K562 (cell line): Measurements from ENCODE around the gene ZDHHC17.

ENCODE experiments used
- CHD2 ChIP-seq: IDR thresholded peaks from 2 replicates; pipeline ENCODE4 v1.6.1; 2011; ENCODE audit warnings: low read depth, low read length
- FOSL1 ChIP-seq: fragments of 200-800 bp; sonication (Bioruptor generic); conservative IDR thresholded peaks from 2 replicates; pipeline ENCODE4 v1.6.1; 2016; ENCODE audit warnings: missing genetic modification characterization, missing compliant biosample characterization
- KLF16 ChIP-seq: IDR thresholded peaks from 2 replicates; pipeline ENCODE4 v1.6.1; 2016; ENCODE audit warnings: antibody characterized with exemption
- POLR2AphosphoS5 ChIP-seq: IDR thresholded peaks from 2 replicates; pipeline ENCODE4 v1.6.1; 2011; ENCODE audit warnings: mild to moderate bottlenecking, low read depth, low read length, moderate library complexity; ENCODE audit not compliant: control insufficient read depth, insufficient read depth
- SIN3A ChIP-seq, 2 experiments: fragments of 150-350 bp in 1 of 2; IDR thresholded peaks; 2 replicates each; pipeline ENCODE4 v1.6.1; 2011 to 2016; ENCODE audit warnings: borderline replicate concordance in 2 of 2, low read depth in 2 of 2, low read length in 2 of 2, mild to moderate bottlenecking in 2 of 2, moderate library complexity in 2 of 2; ENCODE audit not compliant: control insufficient read depth in 1 of 2
- TCF7 ChIP-seq: sonication (generic); IDR thresholded peaks from 2 replicates; pipeline ENCODE4 v1.6.1; 2016; ENCODE audit warnings: antibody characterized with exemption, borderline replicate concordance
- TF ChIP-seq, protein P1 (sequence below): sonication (generic); formaldehyde crosslinking; IDR thresholded peaks from 2 replicates; pipeline ENCODE4 v1.8.1; 2023; ENCODE audit warnings: mild to moderate bottlenecking, missing genetic modification reagents
- TF ChIP-seq, protein P2 (sequence below): fragments of 250-450 bp; sonication (Bioruptor Pico); IDR thresholded peaks from 2 replicates; pipeline ENCODE4 v1.8.0; 2021; ENCODE audit warnings: moderate library complexity, mild to moderate bottlenecking, inconsistent platforms
- TF ChIP-seq, protein P3 (sequence below): IDR thresholded peaks from 3 replicates; pipeline ENCODE4 v1.6.1; 2011; ENCODE audit warnings: borderline replicate concordance, mild to moderate bottlenecking; ENCODE audit not compliant: insufficient read length, insufficient read depth
- TF ChIP-seq, protein P4 (sequence below): sonication (generic); formaldehyde crosslinking; IDR thresholded peaks from 2 replicates; pipeline ENCODE4 v1.8.1; 2023; ENCODE audit warnings: mild to moderate bottlenecking, missing genetic modification reagents

DNA sequence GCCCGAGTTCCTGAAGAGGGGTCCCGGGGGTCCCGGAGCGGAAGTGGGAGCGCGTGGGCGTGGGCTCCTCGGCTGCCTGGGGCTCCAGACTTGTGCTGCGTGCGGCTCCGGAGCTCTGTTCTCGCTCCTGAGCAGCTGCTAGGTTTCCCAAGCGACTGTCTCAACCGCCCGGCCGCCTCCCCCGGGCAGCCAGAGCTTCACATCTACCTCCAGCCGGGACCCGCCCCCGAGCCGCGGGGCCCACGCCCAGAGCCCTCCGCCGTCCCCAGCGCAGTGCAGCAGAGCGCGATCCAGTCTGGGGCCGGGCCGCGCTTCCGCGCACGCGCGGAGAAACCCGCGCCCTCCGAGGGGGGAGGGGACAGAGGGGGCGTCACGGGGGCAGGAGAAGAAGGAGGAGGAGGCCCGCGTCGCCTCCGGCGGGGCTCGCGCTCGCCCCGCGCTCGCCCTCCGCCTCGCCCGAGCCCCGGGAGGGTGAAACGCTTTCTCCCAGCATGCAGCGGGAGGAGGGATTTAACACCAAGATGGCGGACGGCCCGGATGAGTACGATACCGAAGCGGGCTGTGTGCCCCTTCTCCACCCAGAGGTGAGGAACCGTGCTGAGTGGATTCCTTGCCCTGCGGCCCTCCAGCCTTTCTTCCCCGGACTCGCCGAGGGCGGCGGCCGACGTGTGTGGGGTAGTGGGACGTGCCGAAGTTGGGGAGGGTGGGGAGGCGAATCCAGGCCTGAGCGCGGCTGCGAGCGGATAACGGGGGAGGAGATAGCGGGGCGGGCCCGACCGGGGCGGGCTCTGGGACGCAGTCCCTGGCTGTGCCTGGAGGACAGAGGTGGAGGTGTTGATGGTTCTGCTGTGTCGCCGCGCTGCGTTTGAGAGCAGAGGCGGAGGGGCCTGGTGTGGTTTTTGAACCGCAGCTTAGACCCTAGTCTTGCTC is at the start of gene ZDHHC17:
- TF ChIP-seq SIN3A (IDR thresholded peaks at IDR 0.05; ENCODE audit: borderline replicate concordance in 2 of 2, control insufficient read depth in 1 of 2, low read depth in 2 of 2, low read length in 2 of 2) (peak; percentile 50 to 61; a peak in 2 of 4 replicates), POLR2AphosphoS5 (peak; percentile 67; the same call in 1 of the 2 replicates), FOSL1 (tag) (peak; percentile 32), CHD2 (no peak), KLF16 (0 out of 2 replicates have a peak, but pooled peaks have one; percentile 10), TCF7 (no peak)
- TF ChIP-seq, protein P1, sequence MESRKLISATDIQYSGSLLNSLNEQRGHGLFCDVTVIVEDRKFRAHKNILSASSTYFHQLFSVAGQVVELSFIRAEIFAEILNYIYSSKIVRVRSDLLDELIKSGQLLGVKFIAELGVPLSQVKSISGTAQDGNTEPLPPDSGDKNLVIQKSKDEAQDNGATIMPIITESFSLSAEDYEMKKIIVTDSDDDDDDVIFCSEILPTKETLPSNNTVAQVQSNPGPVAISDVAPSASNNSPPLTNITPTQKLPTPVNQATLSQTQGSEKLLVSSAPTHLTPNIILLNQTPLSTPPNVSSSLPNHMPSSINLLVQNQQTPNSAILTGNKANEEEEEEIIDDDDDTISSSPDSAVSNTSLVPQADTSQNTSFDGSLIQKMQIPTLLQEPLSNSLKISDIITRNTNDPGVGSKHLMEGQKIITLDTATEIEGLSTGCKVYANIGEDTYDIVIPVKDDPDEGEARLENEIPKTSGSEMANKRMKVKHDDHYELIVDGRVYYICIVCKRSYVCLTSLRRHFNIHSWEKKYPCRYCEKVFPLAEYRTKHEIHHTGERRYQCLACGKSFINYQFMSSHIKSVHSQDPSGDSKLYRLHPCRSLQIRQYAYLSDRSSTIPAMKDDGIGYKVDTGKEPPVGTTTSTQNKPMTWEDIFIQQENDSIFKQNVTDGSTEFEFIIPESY (CRISPR knock-in tag) = 0 out of 2 replicates have a peak, but pooled peaks have one; percentile 47
- TF ChIP-seq, protein P2, sequence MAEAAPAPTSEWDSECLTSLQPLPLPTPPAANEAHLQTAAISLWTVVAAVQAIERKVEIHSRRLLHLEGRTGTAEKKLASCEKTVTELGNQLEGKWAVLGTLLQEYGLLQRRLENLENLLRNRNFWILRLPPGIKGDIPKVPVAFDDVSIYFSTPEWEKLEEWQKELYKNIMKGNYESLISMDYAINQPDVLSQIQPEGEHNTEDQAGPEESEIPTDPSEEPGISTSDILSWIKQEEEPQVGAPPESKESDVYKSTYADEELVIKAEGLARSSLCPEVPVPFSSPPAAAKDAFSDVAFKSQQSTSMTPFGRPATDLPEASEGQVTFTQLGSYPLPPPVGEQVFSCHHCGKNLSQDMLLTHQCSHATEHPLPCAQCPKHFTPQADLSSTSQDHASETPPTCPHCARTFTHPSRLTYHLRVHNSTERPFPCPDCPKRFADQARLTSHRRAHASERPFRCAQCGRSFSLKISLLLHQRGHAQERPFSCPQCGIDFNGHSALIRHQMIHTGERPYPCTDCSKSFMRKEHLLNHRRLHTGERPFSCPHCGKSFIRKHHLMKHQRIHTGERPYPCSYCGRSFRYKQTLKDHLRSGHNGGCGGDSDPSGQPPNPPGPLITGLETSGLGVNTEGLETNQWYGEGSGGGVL (CRISPR knock-in tag) = no peak
- TF ChIP-seq, protein P3, sequence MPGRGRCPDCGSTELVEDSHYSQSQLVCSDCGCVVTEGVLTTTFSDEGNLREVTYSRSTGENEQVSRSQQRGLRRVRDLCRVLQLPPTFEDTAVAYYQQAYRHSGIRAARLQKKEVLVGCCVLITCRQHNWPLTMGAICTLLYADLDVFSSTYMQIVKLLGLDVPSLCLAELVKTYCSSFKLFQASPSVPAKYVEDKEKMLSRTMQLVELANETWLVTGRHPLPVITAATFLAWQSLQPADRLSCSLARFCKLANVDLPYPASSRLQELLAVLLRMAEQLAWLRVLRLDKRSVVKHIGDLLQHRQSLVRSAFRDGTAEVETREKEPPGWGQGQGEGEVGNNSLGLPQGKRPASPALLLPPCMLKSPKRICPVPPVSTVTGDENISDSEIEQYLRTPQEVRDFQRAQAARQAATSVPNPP = no peak
- TF ChIP-seq, protein P4, sequence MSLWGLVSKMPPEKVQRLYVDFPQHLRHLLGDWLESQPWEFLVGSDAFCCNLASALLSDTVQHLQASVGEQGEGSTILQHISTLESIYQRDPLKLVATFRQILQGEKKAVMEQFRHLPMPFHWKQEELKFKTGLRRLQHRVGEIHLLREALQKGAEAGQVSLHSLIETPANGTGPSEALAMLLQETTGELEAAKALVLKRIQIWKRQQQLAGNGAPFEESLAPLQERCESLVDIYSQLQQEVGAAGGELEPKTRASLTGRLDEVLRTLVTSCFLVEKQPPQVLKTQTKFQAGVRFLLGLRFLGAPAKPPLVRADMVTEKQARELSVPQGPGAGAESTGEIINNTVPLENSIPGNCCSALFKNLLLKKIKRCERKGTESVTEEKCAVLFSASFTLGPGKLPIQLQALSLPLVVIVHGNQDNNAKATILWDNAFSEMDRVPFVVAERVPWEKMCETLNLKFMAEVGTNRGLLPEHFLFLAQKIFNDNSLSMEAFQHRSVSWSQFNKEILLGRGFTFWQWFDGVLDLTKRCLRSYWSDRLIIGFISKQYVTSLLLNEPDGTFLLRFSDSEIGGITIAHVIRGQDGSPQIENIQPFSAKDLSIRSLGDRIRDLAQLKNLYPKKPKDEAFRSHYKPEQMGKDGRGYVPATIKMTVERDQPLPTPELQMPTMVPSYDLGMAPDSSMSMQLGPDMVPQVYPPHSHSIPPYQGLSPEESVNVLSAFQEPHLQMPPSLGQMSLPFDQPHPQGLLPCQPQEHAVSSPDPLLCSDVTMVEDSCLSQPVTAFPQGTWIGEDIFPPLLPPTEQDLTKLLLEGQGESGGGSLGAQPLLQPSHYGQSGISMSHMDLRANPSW = no peak
